GM12878 (cell line): ENCODE results near the gene THAP4. TPM values are rescaled to one million over a fixed set of nuclear protein-coding genes. Genes with fewer than 3 reads are reported as not detected.
A peak's percentile ranks its signal among the peaks of the same experiment; 100 is the strongest.

Experiments used
- ATAC-seq: fragments of 200-7000 bp; cut with Tn5 transposase; 3 replicates; pipeline ENCODE4 v1.9.1; 2020; ENCODE audit warnings: mild to moderate bottlenecking, moderate library complexity
- BruUV-seq: library from RNA; stranded (reverse); fragments of 400-500 nt; replicated peaks from 2 replicates; lab custom pipeline; 2021; lab: Mats Ljungman, UMichigan
- CTCF ChIA-PET: fragments of 300-600 bp; sonication (Branson Sonifier 250); formaldehyde crosslinking; extraction: SDS; loops from one replicate; lab custom pipeline; 2021; ENCODE audit warnings: inconsistent platforms; lab: Yijun Ruan, JAX
- POLR2A ChIA-PET: fragments of 350-600 bp; formaldehyde crosslinking; extraction: SDS; loops from one replicate; lab custom pipeline; 2021; ENCODE audit warnings: inconsistent platforms; lab: Charles Lee
- RAD21 ChIA-PET: fragments of 300-600 bp; sonication (Branson Sonifier 250); formaldehyde crosslinking; loops from one replicate; lab custom pipeline; 2023; ENCODE audit warnings: antibody characterized with exemption; ENCODE audit not compliant: unreplicated experiment; lab: Charles Lee
- SMC1A ChIA-PET: fragments of 300-600 bp; sonication (Branson Sonifier 250); formaldehyde crosslinking; loops from one replicate; lab custom pipeline; 2023; ENCODE audit not compliant: unreplicated experiment, uncharacterized antibody; lab: Charles Lee
- DNase-seq: peaks from one replicate; pipeline ENCODE4 v3.0.0-alpha.2; 2011; ENCODE audit warnings: low read depth, low spot score
- FAIRE-seq: peaks from 3 replicates; lab custom pipeline; 2011; peaks lifted over from hg19 to GRCh38; lab: Jason Lieb, UNC
- H2AFZ ChIP-seq: 2 replicates; pipeline ENCODE4 v1.6.0; 2011; ENCODE audit warnings: low read depth, low read length, control low read depth; ENCODE audit not compliant: control insufficient read depth
- H3K27ac ChIP-seq: 2 replicates; pipeline ENCODE4 v1.5.1; 2011; ENCODE audit warnings: control low read depth; ENCODE audit not compliant: control insufficient read depth, insufficient read depth
- H3K27me3 ChIP-seq, 2 experiments: replicated peaks in 1 of 2; 2 replicates each; pipeline versions ENCODE4 v1.6.0 to v1.6.1; 2011; ENCODE audit warnings: low read length in 1 of 2; ENCODE audit not compliant: control insufficient read depth in 2 of 2, insufficient read depth in 2 of 2
- H3K36me3 ChIP-seq, 2 experiments: 2 replicates each; pipeline ENCODE4 v1.5.1; 2011; ENCODE audit warnings: low read length in 1 of 2; ENCODE audit not compliant: control insufficient read depth in 2 of 2, insufficient read depth in 2 of 2
- H3K4me1 ChIP-seq: 2 replicates; pipeline ENCODE4 v1.6.1; 2011; ENCODE audit warnings: mild to moderate bottlenecking, low read length, moderate library complexity, mixed read lengths; ENCODE audit not compliant: control insufficient read depth, insufficient read depth
- H3K4me2 ChIP-seq: 2 replicates; pipeline ENCODE4 v1.6.0; 2011; ENCODE audit warnings: control low read depth; ENCODE audit not compliant: control insufficient read depth, insufficient read depth
- H3K4me3 ChIP-seq: fragments of 200-600 bp; sonication (generic); 2 replicates; pipeline ENCODE4 v1.5.1; 2016
- H3K79me2 ChIP-seq: 2 replicates; pipeline ENCODE4 v1.6.0; 2011; ENCODE audit warnings: low read length; ENCODE audit not compliant: control insufficient read depth, insufficient read depth
- H3K9ac ChIP-seq: 2 replicates; pipeline ENCODE4 v1.8.0; 2011; ENCODE audit warnings: low read length, control low read depth, mixed read lengths; ENCODE audit not compliant: control insufficient read depth, insufficient read depth
- H3K9me3 ChIP-seq: replicated peaks from 3 replicates; pipeline ENCODE4 v1.5.1; 2011; ENCODE audit warnings: mild to moderate bottlenecking, low read length; ENCODE audit not compliant: control insufficient read depth, insufficient read depth
- H4K20me1 ChIP-seq: 2 replicates; pipeline ENCODE4 v1.6.0; 2011; ENCODE audit not compliant: control insufficient read depth, insufficient read depth
- BCL11A ChIP-seq: IDR thresholded peaks from 2 replicates; pipeline ENCODE4 v1.6.1; 2011; ENCODE audit warnings: low read depth, low read length
- CBFB ChIP-seq: IDR thresholded peaks from 2 replicates; pipeline ENCODE4 v1.6.1; 2016; ENCODE audit warnings: antibody characterized with exemption, low read depth
- CBX5 ChIP-seq: sonication (generic); IDR thresholded peaks from 2 replicates; pipeline ENCODE4 v1.6.1; 2016; ENCODE audit warnings: low read depth, moderate library complexity, mild to moderate bottlenecking, inconsistent platforms
- CEBPB ChIP-seq, 2 experiments: fragments of 150-350 bp in 1 of 2; IDR thresholded peaks; 2 replicates each; pipeline ENCODE4 v1.6.1; 2012 to 2014; ENCODE audit warnings: low read depth in 2 of 2, low read length in 2 of 2, borderline replicate concordance in 1 of 2, inconsistent platforms in 1 of 2
- CHD2 ChIP-seq: IDR thresholded peaks from 2 replicates; pipeline ENCODE4 v1.6.1; 2011; ENCODE audit warnings: low read depth, low read length, improper control_type of control experiment, borderline replicate concordance
- CHD4 ChIP-seq: fragments of 200-600 bp; sonication (generic); IDR thresholded peaks from 2 replicates; pipeline ENCODE4 v1.6.1; 2016; ENCODE audit warnings: mild to moderate bottlenecking
- FOXM1 ChIP-seq: IDR thresholded peaks from 2 replicates; pipeline ENCODE4 v1.6.1; 2012; ENCODE audit warnings: low read depth, mild to moderate bottlenecking, inconsistent platforms, low read length, moderate library complexity
- HDGF ChIP-seq: fragments of 450-650 bp; IDR thresholded peaks from 2 replicates; pipeline ENCODE4 v1.6.1; 2016; ENCODE audit warnings: antibody characterized with exemption
- KLF5 ChIP-seq: fragments of 450-650 bp; IDR thresholded peaks from 2 replicates; pipeline ENCODE4 v1.6.1; 2014; ENCODE audit warnings: mild to moderate bottlenecking; ENCODE audit not compliant: partially characterized antibody
- NFXL1 ChIP-seq: fragments of 450-650 bp; IDR thresholded peaks from 2 replicates; pipeline ENCODE4 v1.6.1; 2017; ENCODE audit warnings: antibody characterized with exemption, mild to moderate bottlenecking, borderline replicate concordance
- NFYB ChIP-seq: IDR thresholded peaks from 2 replicates; pipeline ENCODE4 v1.6.1; 2011; ENCODE audit warnings: low read depth, mild to moderate bottlenecking, low read length, improper control_type of control experiment, moderate library complexity; ENCODE audit not compliant: insufficient read depth
- NR2C1 ChIP-seq: fragments of 450-650 bp; IDR thresholded peaks from 2 replicates; pipeline ENCODE4 v1.6.1; 2017; ENCODE audit warnings: antibody characterized with exemption, mild to moderate bottlenecking, moderate library complexity
- NRF1 ChIP-seq: conservative IDR thresholded peaks from 2 replicates; pipeline ENCODE4 v1.6.1; 2011; ENCODE audit warnings: mild to moderate bottlenecking, low read depth, low read length, improper control_type of control experiment
- PML ChIP-seq: IDR thresholded peaks from 2 replicates; pipeline ENCODE4 v1.6.1; 2012; ENCODE audit warnings: low read length, inconsistent platforms
- POLR2A ChIP-seq: IDR thresholded peaks from 2 replicates; pipeline ENCODE4 v1.6.1; 2011; ENCODE audit warnings: low read depth, mild to moderate bottlenecking, low read length
- SUPT20H ChIP-seq: IDR thresholded peaks from 2 replicates; pipeline ENCODE4 v1.6.1; 2011; ENCODE audit warnings: low read depth, mild to moderate bottlenecking, low read length, moderate library complexity, borderline replicate concordance; ENCODE audit not compliant: control insufficient read depth
- TARDBP ChIP-seq: IDR thresholded peaks from 2 replicates; pipeline ENCODE4 v1.6.1; 2016; ENCODE audit warnings: borderline replicate concordance
- ZBTB33 ChIP-seq: fragments of 450-650 bp; IDR thresholded peaks from 2 replicates; pipeline ENCODE4 v1.6.1; 2017; ENCODE audit warnings: mild to moderate bottlenecking
- ZNF207 ChIP-seq: fragments of 450-650 bp; IDR thresholded peaks from 2 replicates; pipeline ENCODE4 v1.6.1; 2014; ENCODE audit warnings: antibody characterized with exemption, mild to moderate bottlenecking, borderline replicate concordance
- ZNF217 ChIP-seq: fragments of 450-650 bp; IDR thresholded peaks from 2 replicates; pipeline ENCODE4 v1.6.1; 2017; ENCODE audit warnings: antibody characterized with exemption, mild to moderate bottlenecking
- ZNF622 ChIP-seq: fragments of 450-650 bp; IDR thresholded peaks from 2 replicates; pipeline ENCODE4 v1.6.1; 2017; ENCODE audit warnings: mild to moderate bottlenecking, inconsistent platforms
- WGBS: methylation state at CpG from one replicate; pipeline ENCODE4 v1.1.6; 2016; ENCODE audit warnings: low lambda C conversion rate; ENCODE audit not compliant: insufficient replicate concordance, insufficient coverage; ENCODE audit errors: missing lambda C conversion rate; 5-methylcytosine and 5-hydroxymethylcytosine counted together
- in situ Hi-C: fragments of 300-500 bp; cut with MboI; formaldehyde crosslinking; loops from 9 replicates; pipeline ENCODE4 v1.14.3; 2018; ENCODE audit warnings: mixed read lengths
- intact Hi-C: fragments of 100-400 bp; cut with micrococcal nuclease; formaldehyde crosslinking; loops from one replicate; pipeline ENCODE4 v1.14.2; 2022; ENCODE audit not compliant: unreplicated experiment
- polyA plus RNA-seq, 11 experiments: library from polyadenylated mRNA; depleted of rRNA in 4 of 11; unstranded in 6 of 11; stranded (reverse) in 5 of 11; fragments of >200 nt; fragmentation: Nextera tagmentation in 4 of 11; fragmentation: Illumina TruSeq in 1 of 11; extraction: Ambion mirVana in 4 of 11; extraction: Trizol in 1 of 11; gene quantifications; 1 replicate in 1 of 11; 2 replicates in 10 of 11; pipeline versions ENCODE4 v1.2.1 to v1.2.3, GENCODE V29; 2011 to 2016; ENCODE audit warnings: inconsistent platforms in 2 of 11, missing spikeins in 2 of 11, low read depth in 1 of 11
- total RNA-seq, 4 experiments: library from RNA; depleted of rRNA in 3 of 4; stranded (reverse); fragments of >200 nt in 3 of 4; fragmentation: Illumina TruSeq in 1 of 4; extraction: Trizol in 1 of 4; gene quantifications; 2 replicates each; pipeline versions ENCODE4 v1.2.1 to v1.2.3, GENCODE V29; 2013 to 2021

THAP4 gene
- total and polyA plus RNA-seq, 10 of the 15 experiments (the other 5 are each of a cell fraction or from before 2014, with no cell fraction given), result 12.9 to 67.7 (median 44.5) TPM

GRCh38 chr2:241676665-241677064, 39.7 kb upstream of the THAP4 start:
- no peaks in the 10 kb centered on the region for H3K79me2 ChIP-seq
- no peak overlapping the region for H3K9ac ChIP-seq
- ChIA-PET SMC1A (no interaction called here), CTCF (no interaction called here), RAD21 (no interaction called here), POLR2A (no interaction called here)
- intact Hi-C loops, result no loop called here
- H3K27me3 ChIP-seq, result no peaks in the 10 kb centered on the region
- H3K9me3 ChIP-seq, result no peaks in the 10 kb centered on the region
- H3K36me3 ChIP-seq, result peaks cover 2 to 10% of the 10 kb centered on the region in 2 experiments; a peak in 3 of 4 replicates
- DNase-seq, result no peak
- no peak overlapping the region for H3K4me3 ChIP-seq
- H3K4me2 ChIP-seq, result no peak overlapping the region
- 96% methylated on average over 17 of the region's 17 CpGs for WGBS
- H3K27ac ChIP-seq, result no peak overlapping the region
- no peaks in the 10 kb centered on the region for H4K20me1 ChIP-seq
- H3K4me1 ChIP-seq, result no peaks in the 10 kb centered on the region
- no peak for ATAC-seq
- FAIRE-seq, result no peak
- TF ChIP-seq NFXL1, result no peak
- peak; percentile 50; the same call in 1 of the 2 replicates for TF ChIP-seq POLR2A
- H2AFZ ChIP-seq, result no peak overlapping the region
- no TSS peak for BruUV-seq
- in situ Hi-C loops, result no loop called here

DNA sequence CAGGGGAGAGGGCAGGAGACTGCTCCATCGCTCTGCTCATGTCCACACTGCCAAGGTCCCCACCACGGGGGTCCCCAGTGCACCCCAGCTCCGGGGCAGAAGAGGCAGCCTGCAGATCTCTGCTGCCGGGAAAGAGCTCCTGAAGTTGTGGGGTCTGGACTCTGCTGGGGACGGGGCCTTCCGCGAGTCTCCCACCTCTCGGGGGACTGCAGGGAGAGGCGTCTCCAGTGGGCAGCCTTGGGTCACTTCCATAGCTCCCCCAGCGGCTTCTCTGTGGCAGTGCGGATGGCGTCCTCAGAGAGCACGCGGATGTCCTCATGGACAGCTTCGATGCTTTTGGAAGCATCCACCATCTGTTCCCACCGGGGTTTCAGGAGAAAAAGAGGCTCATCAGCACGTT, 38.9 kb upstream of the THAP4 start:
- H3K9ac ChIP-seq, result no peak overlapping the region
- in situ Hi-C loops, result no loop called here
- TF ChIP-seq HDGF (no peak), NR2C1 (no peak), KLF5 (no peak), CBFB (no peak), ZNF207 (no peak), TARDBP (no peak), CEBPB (IDR thresholded peaks at IDR 0.05; ENCODE audit: borderline replicate concordance in 1 of 2, low read depth in 2 of 2, low read length in 2 of 2) (no peak), CHD2 (no peak), CBX5 (no peak), NFYB (no peak), FOXM1 (no peak), NRF1 (no peak), BCL11A (no peak), ZBTB33 (no peak), ZNF217 (no peak), PML (no peak), CHD4 (no peak), SUPT20H (no peak), ZNF622 (no peak)

More for the DNA sequence above, 38.9 kb upstream of the THAP4 start:
- Histone ChIP-seq H3K9me3 (no peaks in the 10 kb centered on the region), H3K79me2 (no peaks in the 10 kb centered on the region), H3K4me2 (no peak overlapping the region), H3K36me3 (peaks cover 2 to 12% of the 10 kb centered on the region in 2 experiments; a peak in 3 of 4 replicates), H4K20me1 (no peaks in the 10 kb centered on the region), H3K27ac (no peak overlapping the region), H3K4me3 (no peak overlapping the region), H2AFZ (no peak overlapping the region), H3K27me3 (no peaks in the 10 kb centered on the region), H3K4me1 (no peaks in the 10 kb centered on the region)
- ChIA-PET POLR2A (no interaction called here), CTCF (no interaction called here), SMC1A (no interaction called here), RAD21 (no interaction called here)
- DNase-seq, result no peak
- ATAC-seq, result no peak
- intact Hi-C loops, result no loop called here
- FAIRE-seq, result no peak
- 93% methylated on average over 17 of the region's 17 CpGs for WGBS
- BruUV-seq, result no TSS peak
